HEK293T (cell line): Measurements from ENCODE around the gene TMEM135.

ENCODE experiments used
- CTCF ChIA-PET: fragments of 350-600 bp; formaldehyde crosslinking; extraction: SDS; loops from one replicate; lab custom pipeline; 2021; ENCODE audit warnings: antibody characterized with exemption, inconsistent platforms; lab: Yijun Ruan, JAX
- POLR2A ChIA-PET: fragments of 350-600 bp; formaldehyde crosslinking; extraction: SDS; loops from one replicate; lab custom pipeline; 2020; ENCODE audit warnings: antibody characterized with exemption, inconsistent platforms; lab: Yijun Ruan, JAX
- DNase-seq: peaks from one replicate; pipeline ENCODE4 v3.0.0; 2012; ENCODE audit warnings: mixed read lengths; ENCODE audit errors: extremely low spot score
- ARNT ChIP-seq: fragments of 450-650 bp; IDR thresholded peaks from 2 replicates; pipeline ENCODE4 v1.6.1; 2017; ENCODE audit warnings: mild to moderate bottlenecking
- BHLHE40 ChIP-seq: fragments of 450-650 bp; IDR thresholded peaks from 2 replicates; pipeline ENCODE4 v1.6.1; 2016; ENCODE audit warnings: mild to moderate bottlenecking, moderate library complexity, borderline replicate concordance
- CTBP1 ChIP-seq: fragments of 450-650 bp; IDR thresholded peaks from 2 replicates; pipeline ENCODE4 v1.6.1; 2016; ENCODE audit warnings: borderline replicate concordance
- ELF4 ChIP-seq: fragments of 450-650 bp; IDR thresholded peaks from 2 replicates; pipeline ENCODE4 v1.6.1; 2017; ENCODE audit warnings: antibody characterized with exemption
- FOXA1 ChIP-seq: fragments of 450-650 bp; IDR thresholded peaks from 2 replicates; pipeline ENCODE4 v1.6.1; 2016; ENCODE audit warnings: mild to moderate bottlenecking
- FOXK2 ChIP-seq: fragments of 450-650 bp; IDR thresholded peaks from 2 replicates; pipeline ENCODE4 v1.6.1; 2016; ENCODE audit warnings: mild to moderate bottlenecking
- FOXM1 ChIP-seq: fragments of 450-650 bp; IDR thresholded peaks from 2 replicates; pipeline ENCODE4 v1.6.1; 2017; ENCODE audit warnings: mild to moderate bottlenecking, borderline replicate concordance
- HDGF ChIP-seq: fragments of 450-650 bp; IDR thresholded peaks from 2 replicates; pipeline ENCODE4 v1.6.1; 2017; ENCODE audit warnings: antibody characterized with exemption, borderline replicate concordance
- L3MBTL2 ChIP-seq: fragments of 450-650 bp; conservative IDR thresholded peaks from 2 replicates; pipeline ENCODE4 v1.6.1; 2016; ENCODE audit warnings: mild to moderate bottlenecking
- LEF1 ChIP-seq: fragments of 450-650 bp; IDR thresholded peaks from 2 replicates; pipeline ENCODE4 v1.6.1; 2017; ENCODE audit warnings: mild to moderate bottlenecking, borderline replicate concordance
- NFRKB ChIP-seq: fragments of 450-650 bp; IDR thresholded peaks from 2 replicates; pipeline ENCODE4 v1.6.1; 2016; ENCODE audit warnings: mild to moderate bottlenecking, moderate library complexity
- PKNOX1 ChIP-seq: fragments of 450-650 bp; IDR thresholded peaks from 2 replicates; pipeline ENCODE4 v1.6.1; 2016
- SP1 ChIP-seq: fragments of 450-650 bp; IDR thresholded peaks from 2 replicates; pipeline ENCODE4 v1.6.1; 2017
- SUZ12 ChIP-seq: fragments of 450-650 bp; IDR thresholded peaks from 2 replicates; pipeline ENCODE4 v1.6.1; 2016; ENCODE audit warnings: mild to moderate bottlenecking
- TARDBP ChIP-seq: fragments of 450-650 bp; IDR thresholded peaks from 2 replicates; pipeline ENCODE4 v1.6.1; 2016
- ZNF384 ChIP-seq: fragments of 450-650 bp; IDR thresholded peaks from 2 replicates; pipeline ENCODE4 v1.6.1; 2016

Gene TMEM135

GRCh38 chr11:87134524-87135106, 96.9 kb downstream of the TMEM135 start:
- CTCF ChIA-PET = no interaction called here
- POLR2A ChIA-PET = no interaction called here
- TF ChIP-seq PKNOX1 (no peak), HDGF (no peak), ZNF384 (no peak), LEF1 (no peak), TARDBP (no peak), ELF4 (no peak), FOXK2 (no peak), FOXA1 (no peak), BHLHE40 (no peak), FOXM1 (no peak), CTBP1 (no peak), ARNT (no peak)
- no peak for DNase-seq

- no peak for DNase-seq
- CTCF ChIA-PET = no interaction called here
- POLR2A ChIA-PET = no interaction called here
- TF ChIP-seq PKNOX1 (no peak), NFRKB (no peak), SUZ12 (no peak), HDGF (no peak), FOXA1 (no peak), CTBP1 (no peak), TARDBP (no peak), FOXK2 (no peak), ZNF384 (no peak), SP1 (no peak), LEF1 (no peak), BHLHE40 (no peak), L3MBTL2 (no peak), ELF4 (no peak)
These were observed 98.5 kb downstream of the TMEM135 start for GRCh38 chr11:87136236-87136635.

- CTCF ChIA-PET = no interaction called here
- POLR2A ChIA-PET = no interaction called here
- TF ChIP-seq PKNOX1 (no peak), TARDBP (no peak), LEF1 (no peak), ZNF384 (no peak), FOXK2 (no peak), FOXA1 (no peak), SP1 (no peak)
- DNase-seq = no peak
These were observed 100.0 kb downstream of the TMEM135 start for GRCh38 chr11:87137711-87138110.

GRCh38 chr11:87139475-87139874, 101.7 kb downstream of the TMEM135 start:
- DNase-seq = no peak
- TF ChIP-seq HDGF = no peak
- no peak for TF ChIP-seq FOXK2
- TF ChIP-seq LEF1 = no peak
- TF ChIP-seq PKNOX1 = no peak
- no peak for TF ChIP-seq SP1
- POLR2A ChIA-PET = no interaction called here
- CTCF ChIA-PET = no interaction called here

- ChIA-PET CTCF (no interaction called here), POLR2A (no interaction called here)
- TF ChIP-seq FOXA1 (no peak), TARDBP (no peak), ARNT (no peak), CTBP1 (no peak), HDGF (no peak), ZNF384 (no peak), L3MBTL2 (no peak), SP1 (no peak), PKNOX1 (no peak), SUZ12 (no peak), NFRKB (no peak), LEF1 (no peak), BHLHE40 (no peak), FOXM1 (no peak), ELF4 (no peak), FOXK2 (no peak)
- no peak for DNase-seq
These were observed 103.6 kb downstream of the TMEM135 start for GRCh38 chr11:87141322-87141721.
